B cell (primary cell): Measurements from ENCODE around the gene PHACTR4. TPM values are rescaled to one million over a fixed set of nuclear protein-coding genes. Genes with fewer than 3 reads are reported as not detected.

ENCODE experiments used
- ATAC-seq: fragments of 200-7000 bp; cut with Tn5 transposase; one replicate; pipeline ENCODE4 v1.10.0; 2021; ENCODE audit warnings: low read depth, mild to moderate bottlenecking, moderate number of reproducible peaks, moderate library complexity
- CTCF ChIA-PET: fragments of 350-600 bp; sonication (Branson Sonifier 250); formaldehyde crosslinking; loops from one replicate; lab custom pipeline; 2021; ENCODE audit warnings: antibody characterized with exemption, inconsistent platforms; lab: Charles Lee
- POLR2A ChIA-PET: fragments of 350-600 bp; sonication (Branson Sonifier 250); formaldehyde crosslinking; loops from one replicate; lab custom pipeline; 2021; ENCODE audit warnings: antibody characterized with exemption; lab: Charles Lee
- DNase-seq: peaks from one replicate; pipeline ENCODE4 v3.0.0; 2013
- H2AFZ ChIP-seq: 2 replicates; pipeline ENCODE4 v1.6.1; 2012; ENCODE audit warnings: mild to moderate bottlenecking, low read depth, low read length; ENCODE audit not compliant: insufficient read depth, poor library complexity, severe bottlenecking
- H3K27ac ChIP-seq, 2 donors: 1 replicate in 1 of 2; 2 replicates in 1 of 2; pipeline ENCODE4 v1.5.1; 2012 to 2013; ENCODE audit warnings: low read length in 2 of 2, mild to moderate bottlenecking in 2 of 2, moderate library complexity in 1 of 2
- H3K27me3 ChIP-seq, 4 experiments: fragments of 200-600 bp in 1 of 4; sonication (generic) in 1 of 4; replicated peaks in 1 of 4; 1 replicate in 2 of 4; 2 replicates in 2 of 4; pipeline versions ENCODE4 v1.6.1 to v1.7.0; 2013 to 2016; ENCODE audit warnings: low read length in 3 of 4, mild to moderate bottlenecking in 2 of 4, mixed read lengths in 1 of 4, moderate library complexity in 1 of 4; ENCODE audit not compliant: insufficient read depth in 4 of 4, control insufficient read depth in 3 of 4; ENCODE audit errors: control extremely low read depth in 1 of 4
- H3K36me3 ChIP-seq, 2 experiments: replicated peaks in 1 of 2; 1 replicate in 1 of 2; 2 replicates in 1 of 2; pipeline versions ENCODE4 v1.6.1 to v1.7.1; 2013; ENCODE audit warnings: low read length in 1 of 2; ENCODE audit not compliant: insufficient read depth in 2 of 2, control insufficient read depth in 1 of 2; ENCODE audit errors: control extremely low read depth in 1 of 2, extremely low read depth in 1 of 2
- H3K4me1 ChIP-seq, 2 donors: fragments of 200-600 bp in 1 of 2; sonication (generic) in 1 of 2; 1 replicate in 1 of 2; 2 replicates in 1 of 2; pipeline versions ENCODE4 v1.5.1 to v1.6.1; 2013 to 2017; ENCODE audit warnings: low read length in 2 of 2; ENCODE audit not compliant: control insufficient read depth in 2 of 2, insufficient read depth in 2 of 2
- H3K4me2 ChIP-seq: replicated peaks from 2 replicates; pipeline ENCODE3; 2012; ENCODE audit warnings: mild to moderate bottlenecking, low read depth, low read length; ENCODE audit not compliant: poor library complexity, severe bottlenecking
- H3K4me3 ChIP-seq, 5 experiments: fragments of 200-600 bp in 1 of 5; sonication (generic) in 1 of 5; 1 replicate in 3 of 5; 2 replicates in 2 of 5; pipeline versions ENCODE4 v1.5.1 to v1.7.0; 2011 to 2016; ENCODE audit warnings: low read length in 4 of 5, mild to moderate bottlenecking in 4 of 5, low read depth in 2 of 5, control low read depth in 1 of 5, moderate library complexity in 1 of 5; ENCODE audit not compliant: insufficient read depth in 1 of 5; ENCODE audit errors: control extremely low read depth in 1 of 5, extremely low read depth in 1 of 5
- H3K79me2 ChIP-seq: fragments of 200-600 bp; sonication (generic); one replicate; pipeline ENCODE4 v1.6.0; 2016; ENCODE audit warnings: low read length; ENCODE audit not compliant: control insufficient read depth, insufficient read depth
- H3K9ac ChIP-seq: fragments of 200-600 bp; sonication (generic); 2 replicates; pipeline ENCODE4 v1.6.1; 2017; ENCODE audit warnings: mild to moderate bottlenecking, low read length, moderate library complexity
- H3K9me3 ChIP-seq, 3 donors: one replicate each; pipeline versions ENCODE4 v1.6.1 to v1.7.1; 2013; ENCODE audit warnings: low read length in 2 of 3; ENCODE audit not compliant: control insufficient read depth in 2 of 3, insufficient read depth in 1 of 3; ENCODE audit errors: control extremely low read depth in 1 of 3
- H4K20me1 ChIP-seq: 2 replicates; pipeline ENCODE4 v1.6.0; 2012; ENCODE audit warnings: mild to moderate bottlenecking, low read length; ENCODE audit not compliant: insufficient read depth, control insufficient read depth, poor library complexity, severe bottlenecking
- H3K27ac Mint-ChIP-seq: one replicate; pipeline ENCODE4 v1.8.0; 2021; ENCODE audit warnings: mixed read lengths
- H3K27me3 Mint-ChIP-seq: one replicate; pipeline ENCODE4 v1.8.0; 2021; ENCODE audit warnings: mixed read lengths
- H3K4me1 Mint-ChIP-seq: one replicate; pipeline ENCODE4 v1.8.0; 2021; ENCODE audit warnings: mixed read lengths
- H3K4me3 Mint-ChIP-seq: one replicate; pipeline ENCODE4 v1.8.0; 2021; ENCODE audit warnings: mixed read lengths
- H3K9me3 Mint-ChIP-seq: one replicate; pipeline ENCODE4 v1.8.0; 2022; ENCODE audit warnings: mixed read lengths; ENCODE audit not compliant: insufficient read depth
- CTCF ChIP-seq: fragments of 200-600 bp; IDR thresholded peaks from one replicate; pipeline ENCODE4 v1.8.0; 2022; ENCODE audit warnings: antibody characterized with exemption, mild to moderate bottlenecking
- EZH2 ChIP-seq: IDR thresholded peaks from 2 replicates; pipeline ENCODE4 v1.6.1; 2012; ENCODE audit warnings: borderline replicate concordance, low read depth, mild to moderate bottlenecking, moderate library complexity, low read length; ENCODE audit not compliant: insufficient read depth, poor library complexity, severe bottlenecking
- WGBS: methylation state at CpG from one replicate; pipeline ENCODE4 v1.1.5; 2013; ENCODE audit warnings: missing lambda C conversion rate; ENCODE audit not compliant: insufficient coverage; 5-methylcytosine and 5-hydroxymethylcytosine counted together
- intact Hi-C: fragments of 100-400 bp; cut with micrococcal nuclease; formaldehyde crosslinking; loops from one replicate; pipeline ENCODE4 v1.10.0; 2022
- polyA plus RNA-seq: library from polyadenylated mRNA; depleted of rRNA; stranded (reverse); fragments of >200 nt; gene quantifications from 2 replicates; pipeline ENCODE4 v1.2.3, GENCODE V29; 2012
- total RNA-seq, 2 donors: library from RNA; stranded (reverse); fragments of 120-200 nt in 1 of 2; gene quantifications; 1 replicate in 1 of 2; 2 replicates in 1 of 2; pipeline versions ENCODE4 v1.2.3 to v1.2.4, GENCODE V29; 2013 to 2022

The PHACTR4 gene
- total and polyA plus RNA-seq, 2 donors (not counting 1 experiment from before 2014, with no cell fraction given): 9.8 to 41.6 TPM

- Histone ChIP-seq H3K79me2 (no peaks in the 10 kb centered on the region), H3K4me1 (no peaks in the 10 kb centered on the region), H4K20me1 (no peaks in the 10 kb centered on the region), H3K36me3 (peaks cover 5 to 7% of the 10 kb centered on the region in 2 experiments), H3K27ac (no peak overlapping the region), H3K27me3 (no peaks in the 10 kb centered on the region), H3K9me3 (peaks cover 0 to 3% (median 0%) of the 10 kb centered on the region in 3 donors), H3K9ac (no peak overlapping the region), H3K4me2 (no peak overlapping the region), H2AFZ (no peak overlapping the region), H3K4me3 (no peak overlapping the region)
- ChIA-PET POLR2A (no interaction called here), CTCF (interaction anchor here (0.7 kb wide), 1 partner anchor 250 kb away, joined by 4 read pairs; no protein-coding TSS in a partner anchor)
- Mint-ChIP-seq H3K27me3 (no peaks in the 10 kb centered on the region), H3K4me3 (no peak overlapping the region), H3K4me1 (no peaks in the 10 kb centered on the region), H3K27ac (no peak overlapping the region), H3K9me3 (no peaks in the 10 kb centered on the region)
- no peak for ATAC-seq
- WGBS: 100% methylated on average over 1 of the region's 4 CpGs
- TF ChIP-seq EZH2 (no peak), CTCF (no peak)
- no peak for DNase-seq
- intact Hi-C loops: no loop called here
These were observed 130.0 kb downstream of the PHACTR4 start for GRCh38 chr1:28499553-28499952.

GRCh38 chr1:28501925-28502324 is 132.4 kb downstream of the PHACTR4 start:
- H3K9me3 Mint-ChIP-seq: no peaks in the 10 kb centered on the region
- no peak overlapping the region for H3K27ac Mint-ChIP-seq
- ChIA-PET POLR2A (no interaction called here), CTCF (interaction anchor here (0.6 to 1.4 kb wide), 3 partner anchors 34 to 1354 kb away, joined by 3 to 4 read pairs (median 3); no protein-coding TSS in a partner anchor)
- H3K79me2 ChIP-seq: peaks cover 11% of the 10 kb centered on the region
- no peak overlapping the region for H3K27ac ChIP-seq
- H3K4me1 Mint-ChIP-seq: peaks cover 8% of the 10 kb centered on the region
- ATAC-seq: no peak
- H3K4me2 ChIP-seq: no peak overlapping the region
- TF ChIP-seq EZH2 (no peak), CTCF (no peak)
- peaks cover 9% of the 10 kb centered on the region for H4K20me1 ChIP-seq
- no peak overlapping the region for H3K4me3 ChIP-seq
- H3K36me3 ChIP-seq: peaks cover 2% of the 10 kb centered on the region in 2 experiments
- H2AFZ ChIP-seq: no peak overlapping the region
- no peak overlapping the region for H3K9ac ChIP-seq
- no peak for DNase-seq
- WGBS: 82% methylated on average over 3 of the region's 4 CpGs
- H3K27me3 Mint-ChIP-seq: no peaks in the 10 kb centered on the region
- intact Hi-C loops: no loop called here
- peaks cover 0 to 5% (median 0%) of the 10 kb centered on the region in 3 donors for H3K9me3 ChIP-seq
- H3K4me3 Mint-ChIP-seq: no peak overlapping the region
- peaks cover 1 to 11% of the 10 kb centered on the region in 2 donors for H3K4me1 ChIP-seq
- no peaks in the 10 kb centered on the region for H3K27me3 ChIP-seq
